DOHH2 (cell line): Measurements from ENCODE around the gene NFYC.
"Not testable (repeated sequence)": the region's sequence is repeated elsewhere in the genome, so short reads cannot be mapped to it uniquely, and the experiment has no call there.

Experiments
- H3F3A ChIP-seq: fragments of 200-600 bp; sonication (generic), shearing (Covaris generic); 2 replicates; pipeline ENCODE4 v1.6.0; 2016; ENCODE audit warnings: antibody characterized with exemption, mild to moderate bottlenecking; ENCODE audit not compliant: control insufficient read depth, insufficient read depth
- H3K27ac ChIP-seq: fragments of 200-600 bp; sonication (generic); 2 replicates; pipeline ENCODE4 v1.5.1; 2014; ENCODE audit warnings: low read depth, mild to moderate bottlenecking, low read length, moderate library complexity
- H3K27me3 ChIP-seq: fragments of 200-600 bp; sonication (generic); 2 replicates; pipeline ENCODE4 v1.6.1; 2014; ENCODE audit warnings: mild to moderate bottlenecking, low read length, mixed read lengths; ENCODE audit not compliant: control insufficient read depth
- H3K36me3 ChIP-seq: fragments of 200-600 bp; sonication (generic); 2 replicates; pipeline ENCODE4 v1.6.1; 2014; ENCODE audit warnings: mild to moderate bottlenecking, low read length, moderate library complexity, mixed read lengths; ENCODE audit not compliant: control insufficient read depth
- H3K4me1 ChIP-seq: fragments of 200-600 bp; sonication (generic); 2 replicates; pipeline ENCODE4 v1.6.1; 2014; ENCODE audit warnings: mild to moderate bottlenecking, low read length, mixed read lengths; ENCODE audit not compliant: control insufficient read depth
- H3K4me2 ChIP-seq: fragments of 200-600 bp; sonication (generic); 2 replicates; pipeline ENCODE4 v1.6.0; 2014; ENCODE audit warnings: mild to moderate bottlenecking, low read length, moderate library complexity
- H3K4me3 ChIP-seq: fragments of 200-600 bp; sonication (generic); 2 replicates; pipeline ENCODE4 v1.5.1; 2014; ENCODE audit warnings: mild to moderate bottlenecking, low read length, mixed read lengths
- H3K79me2 ChIP-seq: fragments of 200-600 bp; sonication (generic); 2 replicates; pipeline ENCODE4 v1.6.1; 2014; ENCODE audit warnings: mild to moderate bottlenecking, low read length, mixed read lengths; ENCODE audit not compliant: control insufficient read depth
- H3K9me2 ChIP-seq: fragments of 200-600 bp; sonication (generic); replicated peaks from 2 replicates; pipeline ENCODE4 v1.6.1; 2014; ENCODE audit warnings: mild to moderate bottlenecking, low read length, mixed read lengths; ENCODE audit not compliant: control insufficient read depth
- H3K9me3 ChIP-seq: fragments of 200-600 bp; sonication (generic); 2 replicates; pipeline ENCODE4 v1.6.1; 2014; ENCODE audit warnings: antibody characterized with exemption, low read length, mixed read lengths; ENCODE audit not compliant: control insufficient read depth, insufficient read depth
- H4K20me1 ChIP-seq: fragments of 200-600 bp; sonication (generic); 2 replicates; pipeline ENCODE4 v1.6.0; 2014; ENCODE audit warnings: low read depth, mild to moderate bottlenecking, antibody characterized with exemption, low read length, moderate library complexity; ENCODE audit not compliant: control insufficient read depth, insufficient read depth
- CTCF ChIP-seq: fragments of 200-600 bp; sonication (generic); IDR thresholded peaks from one replicate; pipeline ENCODE4 v1.5.1; 2014; ENCODE audit warnings: antibody characterized with exemption, mild to moderate bottlenecking, low read depth, low read length; ENCODE audit not compliant: poor library complexity, severe bottlenecking
- EZH2phosphoT487 ChIP-seq: fragments of 200-600 bp; sonication (generic); IDR thresholded peaks from 2 replicates; pipeline ENCODE4 v1.6.1; 2017; ENCODE audit warnings: borderline replicate concordance, mild to moderate bottlenecking, antibody characterized with exemption, low read length, moderate library complexity, mixed read lengths

The NFYC gene

DNA sequence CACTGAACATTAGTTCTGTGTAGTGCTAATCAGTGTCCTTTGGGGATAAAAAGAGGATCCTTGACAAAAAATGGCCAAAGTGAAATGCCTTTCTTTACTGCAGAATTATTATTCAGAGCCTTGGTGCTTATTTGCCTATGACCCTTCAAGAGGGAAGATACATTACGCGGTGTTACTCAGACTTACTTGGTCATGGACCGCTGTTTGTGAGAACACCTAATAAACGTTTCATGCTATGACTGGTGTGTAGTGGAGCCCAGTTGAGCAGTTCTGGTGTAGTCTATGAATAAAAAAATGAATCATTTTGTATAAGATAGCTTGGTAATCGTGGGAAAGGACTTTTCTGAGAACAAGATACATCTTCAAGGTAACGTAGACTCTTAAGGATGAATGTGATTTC lies 8.3 kb downstream of the NFYC start:
- peak overlapping the region; percentile 31 for H3K4me2 ChIP-seq
- H3F3A ChIP-seq, result no peaks in the 10 kb centered on the region
- H3K27ac ChIP-seq, result no peak overlapping the region
- H3K4me3 ChIP-seq, result no peak overlapping the region
- H3K4me1 ChIP-seq, result peaks cover 69% of the 10 kb centered on the region
- H3K79me2 ChIP-seq, result peaks cover 100% of the 10 kb centered on the region
- no peaks in the 10 kb centered on the region for H4K20me1 ChIP-seq
- no peaks in the 10 kb centered on the region for H3K9me2 ChIP-seq
- H3K9me3 ChIP-seq, result no peaks in the 10 kb centered on the region
- peaks cover 20% of the 10 kb centered on the region for H3K36me3 ChIP-seq
- no peaks in the 10 kb centered on the region for H3K27me3 ChIP-seq
- TF ChIP-seq CTCF, result no peak
- no peak for TF ChIP-seq EZH2phosphoT487

DNA sequence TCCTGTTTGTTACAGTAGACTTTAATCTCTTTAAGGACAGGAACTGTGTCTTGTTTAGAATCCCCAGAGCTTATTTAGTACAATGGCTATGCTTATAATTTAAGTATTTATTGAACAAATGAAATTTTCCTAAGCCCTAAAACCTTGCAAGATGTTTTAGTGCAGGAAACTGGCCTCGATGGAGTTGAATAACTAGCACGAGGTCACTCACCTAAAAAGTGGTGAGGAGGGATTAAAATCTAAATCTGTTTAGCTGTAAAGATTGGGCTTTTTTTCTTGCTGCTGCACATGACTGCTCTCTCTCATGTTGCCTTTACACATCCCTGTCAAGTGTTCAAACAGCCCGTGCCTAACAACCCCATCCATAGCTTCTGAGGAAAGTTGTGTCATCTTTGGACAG lies 10.2 kb downstream of the NFYC start:
- no peaks in the 10 kb centered on the region for H4K20me1 ChIP-seq
- H3F3A ChIP-seq, result no peaks in the 10 kb centered on the region
- peak overlapping the region; percentile 43 for H3K4me3 ChIP-seq
- peak overlapping the region; percentile 48 for H3K4me2 ChIP-seq
- no peaks in the 10 kb centered on the region for H3K9me2 ChIP-seq
- TF ChIP-seq EZH2phosphoT487, result no peak
- TF ChIP-seq CTCF, result no peak
- no peaks in the 10 kb centered on the region for H3K9me3 ChIP-seq
- peak overlapping the region; percentile 22 for H3K27ac ChIP-seq
- H3K27me3 ChIP-seq, result no peaks in the 10 kb centered on the region
- H3K79me2 ChIP-seq, result peaks cover 99% of the 10 kb centered on the region
- H3K36me3 ChIP-seq, result peaks cover 14% of the 10 kb centered on the region
- peaks cover 73% of the 10 kb centered on the region for H3K4me1 ChIP-seq

GRCh38 chr1:40702810-40703209 lies 11.3 kb downstream of the NFYC start:
- H3K4me3 ChIP-seq, H3K27ac ChIP-seq, H3F3A ChIP-seq, H3K27me3 ChIP-seq, H4K20me1 ChIP-seq, H3K9me3 ChIP-seq, H3K36me3 ChIP-seq, H3K9me2 ChIP-seq, H3K4me2 ChIP-seq: not testable (repeated sequence)
- H3K79me2 ChIP-seq, result peaks cover 98% of the 10 kb centered on the region
- H3K4me1 ChIP-seq, result peaks cover 69% of the 10 kb centered on the region

GRCh38 chr1:40703316-40703715 lies 11.8 kb downstream of the NFYC start:
- Histone ChIP-seq H3K79me2 (peaks cover 98% of the 10 kb centered on the region), H3K27me3 (no peaks in the 10 kb centered on the region), H4K20me1 (no peaks in the 10 kb centered on the region), H3K4me2 (no peak overlapping the region), H3K9me3 (no peaks in the 10 kb centered on the region), H3K4me3 (no peak overlapping the region), H3K9me2 (no peaks in the 10 kb centered on the region), H3K27ac (no peak overlapping the region), H3K36me3 (peaks cover 6% of the 10 kb centered on the region; the same call in 1 of the 2 replicates), H3K4me1 (peaks cover 73% of the 10 kb centered on the region), H3F3A (no peaks in the 10 kb centered on the region)
- TF ChIP-seq CTCF (no peak), EZH2phosphoT487 (no peak)
